GM11168 (cell line): ENCODE results near the gene FADD.

Experiments used
- in situ Hi-C: fragments of 300-500 bp; cut with MboI; formaldehyde crosslinking; loops from one replicate; pipeline ENCODE4 v1.12.0; 2022; ENCODE audit warnings: low sequenced_read_pairs; ENCODE audit not compliant: unreplicated experiment

FADD gene

GRCh38 chr11:70226967-70227366 is 23.9 kb downstream of the FADD start:
- in situ Hi-C loops, result no loop called here

- in situ Hi-C loops, result no loop called here
These were observed 26.6 kb downstream of the FADD start for GRCh38 chr11:70229737-70230136.

GRCh38 chr11:70230151-70230839 is 27.2 kb downstream of the FADD start:
- in situ Hi-C loops, result no loop called here

GRCh38 chr11:70230840-70231710 is 28.0 kb downstream of the FADD start:
- in situ Hi-C loops, result no loop called here

- in situ Hi-C loops, result no loop called here
These were observed 29.9 kb downstream of the FADD start for GRCh38 chr11:70233034-70233433.

GRCh38 chr11:70233511-70233934 is 30.4 kb downstream of the FADD start:
- in situ Hi-C loops, result no loop called here

- in situ Hi-C loops, result no loop called here
These were observed 30.9 kb downstream of the FADD start for GRCh38 chr11:70233962-70234361.

- in situ Hi-C loops, result no loop called here
These were observed 37.2 kb downstream of the FADD start for GRCh38 chr11:70240337-70240736.

GRCh38 chr11:70241709-70242108 is 38.6 kb downstream of the FADD start:
- in situ Hi-C loops, result no loop called here

GRCh38 chr11:70242885-70243284 is 39.8 kb downstream of the FADD start:
- in situ Hi-C loops, result no loop called here

- in situ Hi-C loops, result no loop called here
These were observed 41.0 kb downstream of the FADD start for GRCh38 chr11:70243912-70244652.

- in situ Hi-C loops, result no loop called here
These were observed 41.6 kb downstream of the FADD start for GRCh38 chr11:70244698-70245097.

- in situ Hi-C loops, result no loop called here
These were observed 43.1 kb downstream of the FADD start for GRCh38 chr11:70246196-70246595.

- in situ Hi-C loops, result no loop called here
These were observed 44.1 kb downstream of the FADD start for GRCh38 chr11:70247042-70247709.

- in situ Hi-C loops, result no loop called here
These were observed 44.6 kb downstream of the FADD start for GRCh38 chr11:70247710-70248072.

GRCh38 chr11:70250876-70251658 is 48.0 kb downstream of the FADD start:
- in situ Hi-C loops, result no loop called here

GRCh38 chr11:70251659-70252321 is 48.7 kb downstream of the FADD start:
- in situ Hi-C loops, result no loop called here

- in situ Hi-C loops, result no loop called here
These were observed 49.7 kb downstream of the FADD start for GRCh38 chr11:70252844-70253243.

GRCh38 chr11:70255477-70256116 is 52.5 kb downstream of the FADD start:
- in situ Hi-C loops, result no loop called here
